ENCODE measurements around the gene ZNF254. TPM values are rescaled to one million over a fixed set of nuclear protein-coding genes. Genes with fewer than 3 reads are reported as not detected.
A peak's percentile ranks its signal among the peaks of the same experiment; 100 is the strongest.
"Not testable (repeated sequence)": the region's sequence is repeated elsewhere in the genome, so short reads cannot be mapped to it uniquely, and the experiment has no call there.

The ZNF254 gene
- 10 to 100 TPM; 17.5 to 19.0 TPM for total RNA-seq

- peak; percentile 100 for ATAC-seq (ENCODE audit: low read depth)
- Mint-ChIP-seq H3K4me1 (peaks cover 6% of the 10 kb centered on the region), H3K4me3 (peak within 1 kb of the TSS; percentile 97), H3K36me3 (peaks cover 33% of the 10 kb centered on the region), H3K27ac (peak within 1 kb of the TSS; percentile 99), H3K9me3 (peaks cover 2% of the 10 kb centered on the region), H3K27me3 (no peaks in the 10 kb centered on the region)
- POLR2A ChIA-PET: interaction anchor here (0.6 to 2.6 kb wide), 12 partner anchors 8 to 837 kb away, joined by 3 to 30 read pairs (median 6); partner anchors contain the start of genes ZNF675, ZNF681, ZNF724 and ZNF726
- peak; percentile 81 for DNase-seq
Measured at GRCh38 chr19:24086974-24087595, at the start of gene ZNF254. Gene ZNF254, plus strand, starts transcription at chr19:24087187. Its CDS starts 121 bp downstream, at chr19:24087308.

- ATAC-seq (ENCODE audit: low read depth) (no peak), DNase-seq (no peak)
- Mint-ChIP-seq H3K36me3 (peaks cover 66% of the 10 kb centered on the region), H3K9me3 (peaks cover 16% of the 10 kb centered on the region), H3K4me3 (no peak overlapping the region), H3K4me1 (peaks cover 6% of the 10 kb centered on the region), H3K27ac (no peak overlapping the region), H3K27me3 (no peaks in the 10 kb centered on the region)
- POLR2A ChIA-PET: no interaction called here
Measured at GRCh38 chr19:24040621-24041020, 46.4 kb upstream of the ZNF254 start.

- DNase-seq; H3K27ac Mint-ChIP-seq; H3K4me1 Mint-ChIP-seq; POLR2A ChIA-PET; ATAC-seq (ENCODE audit: low read depth); H3K4me3 Mint-ChIP-seq; H3K27me3 Mint-ChIP-seq: not testable (repeated sequence)
- Mint-ChIP-seq H3K9me3 (peaks cover 14% of the 10 kb centered on the region), H3K36me3 (peaks cover 60% of the 10 kb centered on the region)
Measured at GRCh38 chr19:24041326-24041725, 45.7 kb upstream of the ZNF254 start.

GRCh38 chr19:24046550-24046949 is 40.4 kb upstream of the ZNF254 start:
- Mint-ChIP-seq H3K36me3 (peaks cover 69% of the 10 kb centered on the region), H3K4me1 (peaks cover 1% of the 10 kb centered on the region), H3K27ac (no peak overlapping the region), H3K27me3 (no peaks in the 10 kb centered on the region), H3K4me3 (no peak overlapping the region), H3K9me3 (peaks cover 12% of the 10 kb centered on the region)
- DNase-seq: no peak
- no peak for ATAC-seq (ENCODE audit: low read depth)
- POLR2A ChIA-PET: no interaction called here

- DNase-seq (no peak), ATAC-seq (ENCODE audit: low read depth) (no peak)
- Mint-ChIP-seq H3K4me3 (no peak overlapping the region), H3K27ac (no peak overlapping the region), H3K27me3 (no peaks in the 10 kb centered on the region), H3K9me3 (peaks cover 5% of the 10 kb centered on the region), H3K36me3 (peaks cover 69% of the 10 kb centered on the region), H3K4me1 (peaks cover 1% of the 10 kb centered on the region)
- POLR2A ChIA-PET: interaction anchor here (1.6 kb wide), 1 partner anchor 15 kb away, joined by 6 read pairs; no protein-coding TSS in a partner anchor
Measured at GRCh38 chr19:24048261-24048660, 38.7 kb upstream of the ZNF254 start.

- Mint-ChIP-seq H3K36me3 (peaks cover 75% of the 10 kb centered on the region), H3K4me1 (peaks cover 4% of the 10 kb centered on the region), H3K27ac (no peak overlapping the region), H3K4me3 (no peak overlapping the region), H3K9me3 (peaks cover 5% of the 10 kb centered on the region), H3K27me3 (no peaks in the 10 kb centered on the region)
- ATAC-seq (ENCODE audit: low read depth): no peak
- DNase-seq: no peak
- POLR2A ChIA-PET: no interaction called here
Measured at GRCh38 chr19:24049537-24049936, 37.5 kb upstream of the ZNF254 start.

GRCh38 chr19:24051516-24051915 is 35.5 kb upstream of the ZNF254 start:
- POLR2A ChIA-PET: no interaction called here
- Mint-ChIP-seq H3K27me3 (no peaks in the 10 kb centered on the region), H3K36me3 (peaks cover 77% of the 10 kb centered on the region), H3K27ac (no peak overlapping the region), H3K4me3 (no peak overlapping the region), H3K4me1 (peaks cover 4% of the 10 kb centered on the region), H3K9me3 (peaks cover 5% of the 10 kb centered on the region)
- ATAC-seq (ENCODE audit: low read depth) (no peak), DNase-seq (no peak)

- ATAC-seq (ENCODE audit: low read depth) (no peak), DNase-seq (no peak)
- H3K4me1 Mint-ChIP-seq: peaks cover 4% of the 10 kb centered on the region
- peaks cover 2% of the 10 kb centered on the region for H3K9me3 Mint-ChIP-seq
- H3K27ac Mint-ChIP-seq: no peak overlapping the region
- no peaks in the 10 kb centered on the region for H3K27me3 Mint-ChIP-seq
- peaks cover 67% of the 10 kb centered on the region for H3K36me3 Mint-ChIP-seq
- POLR2A ChIA-PET: no interaction called here
- H3K4me3 Mint-ChIP-seq: no peak overlapping the region
Measured at GRCh38 chr19:24052811-24053210, 34.2 kb upstream of the ZNF254 start.

- H3K27ac Mint-ChIP-seq: no peak overlapping the region
- H3K27me3 Mint-ChIP-seq: no peaks in the 10 kb centered on the region
- no peak for ATAC-seq (ENCODE audit: low read depth)
- H3K4me3 Mint-ChIP-seq: no peak overlapping the region
- H3K9me3 Mint-ChIP-seq: peaks cover under 1% of the 10 kb centered on the region
- H3K36me3 Mint-ChIP-seq: peaks cover 67% of the 10 kb centered on the region
- DNase-seq: no peak
- peaks cover 4% of the 10 kb centered on the region for H3K4me1 Mint-ChIP-seq
- POLR2A ChIA-PET: no interaction called here
Measured at GRCh38 chr19:24053601-24054000, 33.4 kb upstream of the ZNF254 start.

- DNase-seq (no peak), ATAC-seq (ENCODE audit: low read depth) (peak; percentile 56)
- Mint-ChIP-seq H3K9me3 (no peaks in the 10 kb centered on the region), H3K27ac (no peak overlapping the region), H3K4me1 (peaks cover 3% of the 10 kb centered on the region), H3K36me3 (peaks cover 68% of the 10 kb centered on the region), H3K27me3 (no peaks in the 10 kb centered on the region), H3K4me3 (no peak overlapping the region)
- POLR2A ChIA-PET: no interaction called here
Measured at GRCh38 chr19:24054044-24054935, 32.7 kb upstream of the ZNF254 start.

GRCh38 chr19:24055548-24055947 is 31.4 kb upstream of the ZNF254 start:
- Mint-ChIP-seq H3K4me1 (peaks cover 3% of the 10 kb centered on the region), H3K4me3 (no peak overlapping the region), H3K9me3 (peaks cover 2% of the 10 kb centered on the region), H3K27me3 (no peaks in the 10 kb centered on the region), H3K36me3 (peaks cover 70% of the 10 kb centered on the region), H3K27ac (no peak overlapping the region)
- POLR2A ChIA-PET: no interaction called here
- DNase-seq (no peak), ATAC-seq (ENCODE audit: low read depth) (no peak)

- peaks cover 2% of the 10 kb centered on the region for H3K9me3 Mint-ChIP-seq
- POLR2A ChIA-PET: no interaction called here
- ATAC-seq (ENCODE audit: low read depth): no peak
- no peak overlapping the region for H3K4me3 Mint-ChIP-seq
- H3K36me3 Mint-ChIP-seq: peaks cover 62% of the 10 kb centered on the region
- peaks cover 3% of the 10 kb centered on the region for H3K4me1 Mint-ChIP-seq
- no peak for DNase-seq
- H3K27me3 Mint-ChIP-seq: no peaks in the 10 kb centered on the region
- no peak overlapping the region for H3K27ac Mint-ChIP-seq
Measured at GRCh38 chr19:24057144-24057543, 29.8 kb upstream of the ZNF254 start.

GRCh38 chr19:24059563-24060295 is 27.3 kb upstream of the ZNF254 start:
- Mint-ChIP-seq H3K27me3 (no peaks in the 10 kb centered on the region), H3K9me3 (peaks cover 2% of the 10 kb centered on the region), H3K4me3 (no peak overlapping the region), H3K36me3 (peaks cover 50% of the 10 kb centered on the region), H3K4me1 (no peaks in the 10 kb centered on the region), H3K27ac (no peak overlapping the region)
- POLR2A ChIA-PET: no interaction called here
- DNase-seq: no peak
- no peak for ATAC-seq (ENCODE audit: low read depth)

Data from activated naive CD8-positive, alpha-beta T cell treated with anti-CD3 and anti-CD28 coated beads, Interleukin-2, amount 10 ng/mL, durations not matched to agents 7 days and 5 days (primary cell).